Measurements from ENCODE around the gene DNAJB11. TPM values are rescaled to one million over a fixed set of nuclear protein-coding genes. Genes with fewer than 3 reads are reported as not detected.
"Not testable (repeated sequence)": the region's sequence is repeated elsewhere in the genome, so short reads cannot be mapped to it uniquely, and the experiment has no call there.

Gene DNAJB11
- total RNA-seq, 1 experiment from 2014 or later, result 71.3 TPM

GRCh38 chr3:186628756-186629155 lies 58.2 kb downstream of the DNAJB11 start:
- TF ChIP-seq EZH2 (IDR thresholded peaks at IDR 0.05; ENCODE audit: low read depth) (no peak), CTCF (conservative IDR thresholded peaks at IDR 0.05) (no peak)
- Histone ChIP-seq H3K79me2 (ENCODE audit: low read depth) (no peaks in the 10 kb centered on the region), H3K27ac (no peak overlapping the region), H3K4me1 (replicated peaks; ENCODE audit: insufficient read depth) (peaks cover 7% of the 10 kb centered on the region), H3K36me3 (ENCODE audit: low read depth) (no peaks in the 10 kb centered on the region), H3K4me3 (no peak overlapping the region), H3F3A (ENCODE audit: insufficient read depth, low read depth) (0 out of 2 replicates have a peak, but pooled peaks cover 4% of the 10 kb centered on the region), H3K4me2 (no peak overlapping the region), H3K27me3 (ENCODE audit: insufficient read depth, low read depth) (no peaks in the 10 kb centered on the region), H4K20me1 (ENCODE audit: insufficient read depth) (no peaks in the 10 kb centered on the region), H3K9me3 (ENCODE audit: insufficient read depth, low read depth) (no peaks in the 10 kb centered on the region), H2AFZ (no peak overlapping the region), H3K9me2 (ENCODE audit: insufficient read depth) (no peaks in the 10 kb centered on the region)
- ChIA-PET POLR2A (ENCODE audit: unreplicated experiment) (no interaction called here), CTCF (interaction anchor here (0.7 kb wide), 1 partner anchor 119 kb away, joined by 3 read pairs; no protein-coding TSS in a partner anchor)
- BruUV-seq (replicated peaks), result no TSS peak
- intact Hi-C loops (cut with micrococcal nuclease; ENCODE audit: unreplicated experiment), result no loop called here
- no peak for DNase-seq

- H3K4me1 ChIP-seq (replicated peaks; ENCODE audit: insufficient read depth), result peaks cover 7% of the 10 kb centered on the region
- no peaks in the 10 kb centered on the region for H4K20me1 ChIP-seq (ENCODE audit: insufficient read depth)
- TF ChIP-seq CTCF (conservative IDR thresholded peaks at IDR 0.05) (no peak), EZH2 (IDR thresholded peaks at IDR 0.05; ENCODE audit: low read depth) (no peak)
- H3K27ac ChIP-seq, result no peak overlapping the region
- no TSS peak for BruUV-seq (replicated peaks)
- H3K4me2 ChIP-seq, result no peak overlapping the region
- ChIA-PET POLR2A (ENCODE audit: unreplicated experiment) (no interaction called here), CTCF (no interaction called here)
- no peak for DNase-seq
- no peaks in the 10 kb centered on the region for H3K9me2 ChIP-seq (ENCODE audit: insufficient read depth)
- no peaks in the 10 kb centered on the region for H3K27me3 ChIP-seq (ENCODE audit: insufficient read depth, low read depth)
- no peaks in the 10 kb centered on the region for H3K36me3 ChIP-seq (ENCODE audit: low read depth)
- no peaks in the 10 kb centered on the region for H3K79me2 ChIP-seq (ENCODE audit: low read depth)
- intact Hi-C loops (cut with micrococcal nuclease; ENCODE audit: unreplicated experiment), result no loop called here
- no peak overlapping the region for H3K4me3 ChIP-seq
- 0 out of 2 replicates have a peak, but pooled peaks cover 4% of the 10 kb centered on the region for H3F3A ChIP-seq (ENCODE audit: insufficient read depth, low read depth)
- H3K9me3 ChIP-seq (ENCODE audit: insufficient read depth, low read depth), result no peaks in the 10 kb centered on the region
- no peak overlapping the region for H2AFZ ChIP-seq
Measured at GRCh38 chr3:186630950-186631641, 60.6 kb downstream of the DNAJB11 start.

GRCh38 chr3:186633481-186633880 lies 63.0 kb downstream of the DNAJB11 start:
- Histone ChIP-seq H3K27ac (no peak overlapping the region), H3K27me3 (ENCODE audit: insufficient read depth, low read depth) (no peaks in the 10 kb centered on the region), H4K20me1 (ENCODE audit: insufficient read depth) (no peaks in the 10 kb centered on the region), H3K4me1 (replicated peaks; ENCODE audit: insufficient read depth) (peaks cover 7% of the 10 kb centered on the region), H3K9me2 (ENCODE audit: insufficient read depth) (no peaks in the 10 kb centered on the region), H2AFZ (no peak overlapping the region), H3K4me2 (no peak overlapping the region), H3K4me3 (no peak overlapping the region), H3K36me3 (ENCODE audit: low read depth) (no peaks in the 10 kb centered on the region), H3K9me3 (ENCODE audit: insufficient read depth, low read depth) (no peaks in the 10 kb centered on the region), H3F3A (ENCODE audit: insufficient read depth, low read depth) (0 out of 2 replicates have a peak, but pooled peaks cover 4% of the 10 kb centered on the region), H3K79me2 (ENCODE audit: low read depth) (no peaks in the 10 kb centered on the region)
- intact Hi-C loops (cut with micrococcal nuclease; ENCODE audit: unreplicated experiment), result no loop called here
- POLR2A ChIA-PET (ENCODE audit: unreplicated experiment), result no interaction called here
- CTCF ChIA-PET, result no interaction called here
- DNase-seq, result peak in 1 of 2 experiments; percentile 82
- TF ChIP-seq CTCF (conservative IDR thresholded peaks at IDR 0.05) (no peak), EZH2 (IDR thresholded peaks at IDR 0.05; ENCODE audit: low read depth) (no peak)
- no TSS peak for BruUV-seq (replicated peaks)

- H4K20me1 ChIP-seq (ENCODE audit: insufficient read depth); H3F3A ChIP-seq (ENCODE audit: insufficient read depth, low read depth); H3K4me1 ChIP-seq (replicated peaks; ENCODE audit: insufficient read depth); DNase-seq; POLR2A ChIA-PET (ENCODE audit: unreplicated experiment); H3K36me3 ChIP-seq (ENCODE audit: low read depth); BruUV-seq (replicated peaks); H3K79me2 ChIP-seq (ENCODE audit: low read depth); H3K9me3 ChIP-seq (ENCODE audit: insufficient read depth, low read depth); CTCF ChIA-PET; H3K27me3 ChIP-seq (ENCODE audit: insufficient read depth, low read depth); H3K27ac ChIP-seq; H2AFZ ChIP-seq; intact Hi-C loops (cut with micrococcal nuclease; ENCODE audit: unreplicated experiment); H3K4me2 ChIP-seq; H3K9me2 ChIP-seq (ENCODE audit: insufficient read depth); H3K4me3 ChIP-seq: not testable (repeated sequence)
Measured at GRCh38 chr3:186634207-186634606, 63.7 kb downstream of the DNAJB11 start.
